ENCODE measurements around the gene TMPRSS12. TPM values are rescaled to one million over a fixed set of nuclear protein-coding genes. Genes with fewer than 3 reads are reported as not detected.

The TMPRSS12 gene
- total RNA-seq, 2 experiments from 2014 or later, result not detected

Other genes starting within 250 kb of the TMPRSS12 start
- gene ATF1, start 78.8 kb upstream of the TMPRSS12 start, total RNA-seq, result 10 to 100 TPM; 35.4 to 36.7 TPM
- gene HIGD1C, start 109.6 kb downstream of the TMPRSS12 start, total RNA-seq, result not detected
- gene SLC11A2, start 183.5 kb downstream of the TMPRSS12 start, total RNA-seq, result 10 to 100 TPM; 29.9 to 36.1 TPM
- gene LETMD1, start 205.4 kb downstream of the TMPRSS12 start, total RNA-seq, result 10 to 100 TPM; 60.1 to 69.7 TPM
- 10 to 100 TPM; 13.4 to 13.7 TPM for gene CSRNP2, start 240.7 kb downstream of the TMPRSS12 start, total RNA-seq